ENCODE data around the gene FOXP4. TPM values are rescaled to one million over a fixed set of nuclear protein-coding genes. Genes with fewer than 3 reads are reported as not detected.

Gene FOXP4
- total and polyA plus RNA-seq, 9 donors = 2.3 to 37.4 (median 15.5) TPM

DNA sequence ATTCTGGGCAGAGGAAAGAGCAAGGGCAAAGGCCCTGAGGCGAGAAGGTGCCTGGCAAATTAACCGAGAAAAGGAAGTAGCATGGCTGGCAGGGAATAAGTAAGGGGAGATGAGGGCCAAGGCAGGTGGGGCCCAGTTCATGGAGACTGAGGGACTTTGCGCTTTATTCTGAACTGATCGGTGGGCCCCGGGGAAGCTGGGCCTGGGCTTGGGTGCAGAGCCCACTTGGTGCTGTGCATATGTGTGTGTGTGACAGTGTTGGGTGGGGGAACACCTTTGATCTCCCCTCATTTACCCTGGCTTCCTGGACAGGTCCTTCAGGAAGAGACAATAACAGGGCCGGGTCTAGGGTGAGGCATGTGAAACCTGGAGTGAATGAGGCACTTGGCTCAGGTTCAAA lies 89.2 kb downstream of the FOXP4 start:
- H3K27me3 ChIP-seq = no peaks in the 10 kb centered on the region
- H3K36me3 ChIP-seq = no peaks in the 10 kb centered on the region
- H3K4me3 ChIP-seq = no peak overlapping the region
- H3K9me3 ChIP-seq = no peaks in the 10 kb centered on the region
- peaks cover 3% of the 10 kb centered on the region for H3K4me1 ChIP-seq (ENCODE audit: insufficient read depth)
- no peak for DNase-seq
- WGBS, 3 donors = 83 to 88% (median 85%) methylated on average over 6 of the region's 6 CpGs
- no peak overlapping the region for H3K27ac ChIP-seq
- TF ChIP-seq CTCF (IDR thresholded peaks at IDR 0.05) = no peak
- no peak for TF ChIP-seq EP300 (IDR thresholded peaks at IDR 0.05)
- TF ChIP-seq POLR2A (IDR thresholded peaks at IDR 0.05) = no peak
- intact Hi-C loops (cut with DNase I) = no loop called here

GRCh38 chr6:41636833-41637193 lies 90.6 kb downstream of the FOXP4 start:
- peak in 3 of 5 donors; percentile 34 to 46 (median 45) for DNase-seq
- TF ChIP-seq CTCF (IDR thresholded peaks at IDR 0.05) (no peak), EP300 (IDR thresholded peaks at IDR 0.05) (no peak), POLR2A (IDR thresholded peaks at IDR 0.05) (no peak)
- Histone ChIP-seq H3K9me3 (no peaks in the 10 kb centered on the region), H3K4me3 (peak overlapping the region; percentile 15), H3K27ac (no peak overlapping the region), H3K27me3 (no peaks in the 10 kb centered on the region), H3K36me3 (no peaks in the 10 kb centered on the region), H3K4me1 (ENCODE audit: insufficient read depth) (peaks cover 3% of the 10 kb centered on the region)
- intact Hi-C loops (cut with DNase I) = no loop called here
- 23 to 44% (median 27%) methylated on average over 25 to 31 of the region's 31 CpGs for WGBS, 3 donors

DNA sequence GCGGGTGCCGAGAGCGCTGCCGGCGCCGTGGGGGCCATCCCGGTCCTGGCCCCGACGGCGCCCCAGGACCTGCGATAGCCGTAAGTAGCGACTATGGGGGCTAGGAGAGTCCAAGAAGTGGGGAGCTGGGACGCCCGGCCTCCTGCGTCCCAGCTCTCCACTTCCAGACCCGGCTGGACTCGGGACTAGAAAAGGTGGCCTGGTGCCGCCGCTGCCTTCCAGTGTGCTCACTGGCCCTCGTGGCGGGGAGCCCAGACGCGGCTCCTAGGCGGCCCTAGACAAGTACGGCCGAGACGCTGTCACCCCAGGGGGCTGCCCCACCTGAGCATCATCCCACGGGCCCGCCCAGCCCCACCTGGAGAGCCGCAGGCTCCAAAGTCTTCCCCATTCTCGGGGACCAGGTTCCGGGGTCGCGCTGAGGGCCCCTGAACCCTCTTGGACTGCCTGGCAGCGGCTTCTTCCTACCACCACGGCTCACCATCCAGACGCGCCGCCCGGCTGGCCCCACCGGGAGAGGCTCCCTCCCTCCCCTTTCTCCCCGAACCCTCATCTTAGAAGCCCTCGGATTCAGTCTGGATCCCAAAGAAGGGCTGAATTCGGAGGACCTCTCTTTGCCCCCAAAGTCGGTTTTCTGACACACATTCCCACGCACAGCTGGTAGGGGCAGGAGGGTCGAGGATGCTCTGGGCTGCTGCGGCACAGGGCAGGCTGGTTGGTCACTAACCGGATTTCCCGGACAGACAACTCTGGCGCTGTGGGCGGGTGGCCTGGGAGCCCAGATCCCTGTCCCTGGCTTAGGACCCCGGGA lies 91.2 kb downstream of the FOXP4 start:
- TF ChIP-seq CTCF (IDR thresholded peaks at IDR 0.05) (no peak), EP300 (IDR thresholded peaks at IDR 0.05) (no peak), POLR2A (IDR thresholded peaks at IDR 0.05) (no peak)
- peaks cover 3% of the 10 kb centered on the region for H3K4me1 ChIP-seq (ENCODE audit: insufficient read depth)
- H3K36me3 ChIP-seq = no peaks in the 10 kb centered on the region
- whole genome bisulfite sequencing, 3 donors = 11 to 19% (median 16%) methylated on average over 42 to 54 of the region's 54 CpGs
- intact Hi-C loops (cut with DNase I) = no loop called here
- no peak for DNase-seq
- H3K9me3 ChIP-seq = no peaks in the 10 kb centered on the region
- no peak overlapping the region for H3K27ac ChIP-seq
- H3K27me3 ChIP-seq = no peaks in the 10 kb centered on the region
- H3K4me3 ChIP-seq = peak overlapping the region; percentile 46

GRCh38 chr6:41638002-41638934 lies 92.1 kb downstream of the FOXP4 start, which contains the start of gene MDFI:
TSS of gene MDFI (plus strand) at chr6:41638468. CDS start at chr6:41638750, 282 bp downstream.
- H3K9me3 ChIP-seq = no peaks in the 10 kb centered on the region
- H3K27ac ChIP-seq = peak within 1 kb of the TSS; percentile 37 to 70
- H3K27me3 ChIP-seq = no peaks in the 10 kb centered on the region
- TF ChIP-seq POLR2A (IDR thresholded peaks at IDR 0.05) (no peak), EP300 (IDR thresholded peaks at IDR 0.05) (no peak), CTCF (IDR thresholded peaks at IDR 0.05) (no peak)
- intact Hi-C loops (cut with DNase I) = no loop called here
- H3K4me3 ChIP-seq = peak within 1 kb of the TSS; percentile 46
- peaks cover 3% of the 10 kb centered on the region for H3K4me1 ChIP-seq (ENCODE audit: insufficient read depth)
- H3K36me3 ChIP-seq = no peaks in the 10 kb centered on the region
- 1 to 2% (median 1%) methylated on average over 86 of the region's 86 CpGs for WGBS, 3 donors
- DNase-seq = peak; percentile 31 to 67 (median 46)
